COLO829 (cell line): ENCODE measurements around the gene DMBT1.
"Not testable (repeated sequence)": the region's sequence is repeated elsewhere in the genome, so short reads cannot be mapped to it uniquely, and the experiment has no call there.

Source experiments
- DNase-seq: peaks from one replicate; pipeline ENCODE4 v3.0.0; 2012; ENCODE audit warnings: low spot score

The DMBT1 gene

GRCh38 chr10:122586070-122586469, 25.5 kb downstream of the DMBT1 start:
- DNase-seq, result not testable (repeated sequence)

- DNase-seq, result no peak
Measured at GRCh38 chr10:122587098-122587760, 26.7 kb downstream of the DMBT1 start.

DNA sequence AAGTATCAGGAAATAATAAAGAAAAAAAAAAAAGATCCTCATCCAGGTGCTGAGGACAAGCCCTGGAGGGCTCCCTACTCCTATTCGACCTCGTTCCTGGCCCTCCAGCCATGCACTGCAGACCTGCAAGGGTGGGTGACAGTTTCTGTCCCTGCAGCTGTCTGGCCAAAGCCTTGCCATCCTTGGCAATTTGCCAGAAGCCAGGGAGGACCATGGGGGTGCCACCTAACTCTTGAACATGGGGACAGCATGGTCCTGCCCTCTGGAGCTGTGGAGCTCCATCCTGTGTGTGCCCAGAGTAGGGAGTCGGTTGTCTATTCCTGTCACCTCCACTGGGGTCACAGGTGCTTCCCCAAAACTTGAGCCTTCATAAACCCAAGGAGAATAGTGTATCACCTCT, 27.8 kb downstream of the DMBT1 start:
- no peak for DNase-seq

DNA sequence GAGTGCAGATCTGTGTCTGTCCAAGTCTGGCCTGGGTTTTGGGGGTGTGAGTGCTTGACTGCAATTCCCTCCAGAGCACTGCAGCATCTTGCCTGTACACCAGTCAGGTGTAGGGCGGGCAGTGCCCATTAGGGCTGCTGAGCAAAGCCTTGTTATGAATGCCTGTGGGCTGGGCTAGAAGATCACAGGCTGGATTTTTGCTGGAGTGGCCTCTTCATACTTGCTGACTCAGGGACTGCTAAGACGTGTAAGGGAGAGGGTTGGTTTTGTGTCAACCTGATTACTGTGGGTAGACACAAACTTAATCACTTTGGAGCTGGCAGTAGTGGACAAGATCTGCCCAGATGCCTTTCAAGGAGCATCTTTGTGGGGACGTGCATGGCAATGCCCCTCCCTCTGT, 29.6 kb downstream of the DMBT1 start:
- no peak for DNase-seq

GRCh38 chr10:122591736-122592135, 31.2 kb downstream of the DMBT1 start:
- no peak for DNase-seq

- DNase-seq, result no peak
Measured at GRCh38 chr10:122592161-122592560, 31.6 kb downstream of the DMBT1 start.

- DNase-seq, result no peak
Measured at GRCh38 chr10:122617476-122618270, 57.1 kb downstream of the DMBT1 start.

- DNase-seq, result no peak
Measured at GRCh38 chr10:122618461-122619165, 58.1 kb downstream of the DMBT1 start.

- DNase-seq, result not testable (repeated sequence)
Measured at GRCh38 chr10:122620961-122621360, 60.4 kb downstream of the DMBT1 start.

GRCh38 chr10:122624546-122624945, 64.0 kb downstream of the DMBT1 start:
- no peak for DNase-seq

- DNase-seq, result no peak
Measured at GRCh38 chr10:122630526-122630925, 70.0 kb downstream of the DMBT1 start.

DNA sequence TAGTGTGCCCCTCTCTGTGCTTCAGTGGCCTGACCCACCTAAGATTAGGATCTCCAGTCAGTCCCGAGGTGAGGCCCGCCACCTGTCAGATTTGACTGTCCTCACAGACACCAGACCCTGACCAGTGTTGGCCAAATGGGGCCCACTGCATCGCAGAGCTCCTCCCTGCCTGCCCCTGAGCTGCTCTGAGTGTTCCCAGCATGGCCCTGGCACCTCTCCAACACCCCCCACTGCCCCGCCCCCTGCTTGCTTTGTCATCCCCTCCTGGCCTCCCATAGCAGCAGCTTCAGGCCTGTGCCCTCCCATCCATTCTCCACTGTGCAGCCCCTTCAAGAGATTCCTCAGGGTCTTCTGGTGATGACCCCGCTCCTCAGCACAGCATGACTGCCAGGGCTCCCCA, 71.5 kb downstream of the DMBT1 start:
- DNase-seq, result no peak

- DNase-seq, result no peak
Measured at GRCh38 chr10:122632576-122632975, 72.0 kb downstream of the DMBT1 start.

GRCh38 chr10:122636953-122637352, 76.4 kb downstream of the DMBT1 start:
- no peak for DNase-seq

- DNase-seq, result no peak
Measured at GRCh38 chr10:122637376-122637775, 76.8 kb downstream of the DMBT1 start.

DNA sequence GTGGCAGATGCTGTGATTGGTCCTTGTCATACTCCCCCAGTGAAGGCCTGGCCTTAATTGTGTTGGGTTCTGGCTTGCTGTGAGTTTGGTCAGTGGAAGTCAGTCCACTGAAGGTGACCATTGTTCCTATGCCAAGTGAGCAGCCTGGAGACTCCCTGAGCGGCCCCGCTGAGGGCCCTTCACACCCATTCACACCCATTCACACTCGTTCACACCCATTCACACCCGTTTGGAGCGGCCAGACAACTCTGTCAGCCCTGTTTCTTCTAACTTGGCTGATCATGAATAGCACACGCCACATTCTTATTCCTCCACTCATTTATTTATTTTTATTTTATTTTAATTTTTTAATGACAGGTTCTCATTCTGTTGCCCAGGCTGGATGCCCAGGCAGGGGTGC, 77.6 kb downstream of the DMBT1 start:
- DNase-seq, result no peak

GRCh38 chr10:122639801-122640200, 79.2 kb downstream of the DMBT1 start:
- DNase-seq, result no peak

- no peak for DNase-seq
Measured at GRCh38 chr10:122640921-122641320, 80.4 kb downstream of the DMBT1 start.

DNA sequence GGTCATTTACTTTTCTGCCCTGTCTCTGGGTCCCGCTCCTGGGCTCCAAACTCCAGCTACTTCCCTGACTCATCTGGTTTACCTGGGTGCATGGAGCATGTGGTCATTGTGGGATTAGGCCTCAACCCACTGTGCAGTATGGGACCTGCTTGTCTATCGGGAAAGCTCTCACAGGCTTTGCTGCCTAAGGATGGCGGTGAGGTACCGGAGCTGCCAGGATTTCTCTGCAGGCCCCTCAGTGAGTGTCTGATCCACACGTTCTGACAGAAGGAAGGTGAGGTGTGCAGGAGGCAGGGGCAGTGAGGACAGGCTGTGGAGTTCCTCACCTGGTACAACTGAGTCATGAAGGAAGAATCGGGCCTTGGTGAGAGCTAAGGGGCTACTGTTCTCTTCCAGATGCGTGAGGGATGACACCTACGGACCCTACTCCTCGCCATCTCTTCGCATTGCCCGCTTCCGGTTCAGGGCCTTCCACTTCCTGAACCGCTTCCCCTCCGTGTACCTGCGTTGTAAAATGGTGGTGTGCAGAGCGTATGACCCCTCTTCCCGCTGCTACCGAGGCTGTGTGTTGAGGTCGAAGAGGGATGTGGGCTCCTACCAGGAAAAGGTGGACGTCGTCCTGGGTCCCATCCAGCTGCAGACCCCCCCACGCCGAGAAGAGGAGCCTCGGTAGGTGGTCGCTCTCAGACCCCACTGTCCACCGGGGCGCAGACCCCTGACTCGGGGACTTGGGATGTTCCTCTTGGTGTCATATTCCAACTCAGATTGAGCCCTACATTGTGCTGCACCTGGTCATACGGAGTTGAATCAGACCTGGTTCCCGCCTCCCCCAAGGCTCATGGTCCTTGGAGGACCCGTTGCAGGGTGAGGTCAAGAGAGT, 82.4 kb downstream of the DMBT1 start:
- DNase-seq, result no peak

- no peak for DNase-seq
Measured at GRCh38 chr10:122643931-122644534, 83.5 kb downstream of the DMBT1 start.

DNA sequence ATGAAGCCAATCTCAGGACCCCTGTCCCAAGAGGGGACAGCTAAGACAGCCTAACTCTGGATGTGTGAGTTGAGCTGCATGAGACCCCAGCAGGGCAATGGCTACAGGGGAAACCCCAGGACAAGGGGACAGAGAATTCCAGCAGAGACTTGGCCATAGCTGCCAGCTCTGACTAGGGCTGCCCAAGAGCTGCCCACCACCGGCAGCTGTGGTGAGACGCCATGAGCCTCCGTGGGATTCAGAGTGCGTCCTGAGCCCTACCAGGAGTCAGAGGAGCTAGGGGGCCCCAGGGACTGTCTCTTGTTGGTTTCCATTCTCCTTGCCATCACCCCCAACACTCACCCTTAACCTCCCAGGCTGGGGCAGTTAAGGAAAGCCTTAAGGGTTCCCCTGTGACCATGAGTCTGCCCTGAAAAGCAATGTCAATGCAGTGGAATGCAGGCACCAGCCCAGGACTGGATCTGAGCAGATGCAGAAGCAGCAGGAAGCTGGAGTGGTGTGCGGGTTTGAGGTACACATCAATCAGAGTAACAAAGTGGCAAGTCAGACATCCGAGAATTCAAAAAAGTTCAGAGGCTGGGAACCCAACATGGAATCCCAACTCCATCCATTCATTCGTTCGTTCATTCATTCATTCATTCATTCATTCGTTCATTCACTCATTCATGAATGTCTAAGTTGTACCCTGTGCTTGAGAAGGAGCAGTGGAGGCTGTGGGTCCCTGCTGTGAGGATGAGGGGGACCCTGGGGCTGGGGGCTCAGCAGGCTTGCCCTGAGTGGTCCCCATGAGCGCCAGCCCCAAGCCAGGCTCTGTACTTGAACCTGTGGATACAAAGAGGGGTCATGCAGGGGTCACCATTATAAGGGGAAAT, 86.2 kb downstream of the DMBT1 start:
- no peak for DNase-seq
